ENCODE measurements around the gene RBM6.
"Not testable (repeated sequence)": the region's sequence is repeated elsewhere in the genome, so short reads cannot be mapped to it uniquely, and the experiment has no call there.

RBM6 gene

GRCh38 chr3:49904448-49904847, 35.5 kb upstream of the RBM6 start:
- not testable (repeated sequence) for H3K4me3 ChIP-seq (ENCODE audit: low read depth, low read length); H3K36me3 ChIP-seq (ENCODE audit: control insufficient read depth, insufficient read depth, low read length); H3K27ac ChIP-seq (ENCODE audit: low read depth, low read length); H3K9ac ChIP-seq (ENCODE audit: low read depth, low read length); H3K9me3 ChIP-seq (ENCODE audit: control insufficient read depth, insufficient read depth, low read length)
- Histone ChIP-seq H3K4me1 (ENCODE audit: control insufficient read depth, insufficient read depth, low read length) (peaks cover 28% of the 10 kb centered on the region), H3K27me3 (ENCODE audit: control insufficient read depth, insufficient read depth, low read length) (peaks cover 10% of the 10 kb centered on the region)

GRCh38 chr3:49906073-49906743, 33.7 kb upstream of the RBM6 start:
- H3K9ac ChIP-seq (ENCODE audit: low read depth, low read length) = no peak overlapping the region
- H3K36me3 ChIP-seq (ENCODE audit: control insufficient read depth, insufficient read depth, low read length) = no peaks in the 10 kb centered on the region
- H3K27ac ChIP-seq (ENCODE audit: low read depth, low read length) = no peak overlapping the region
- no peaks in the 10 kb centered on the region for H3K9me3 ChIP-seq (ENCODE audit: control insufficient read depth, insufficient read depth, low read length)
- peaks cover 15% of the 10 kb centered on the region for H3K27me3 ChIP-seq (ENCODE audit: control insufficient read depth, insufficient read depth, low read length)
- peaks cover 40% of the 10 kb centered on the region for H3K4me1 ChIP-seq (ENCODE audit: control insufficient read depth, insufficient read depth, low read length)
- H3K4me3 ChIP-seq (ENCODE audit: low read depth, low read length) = no peak overlapping the region

GRCh38 chr3:49908373-49909199, 31.4 kb upstream of the RBM6 start:
- H3K36me3 ChIP-seq (ENCODE audit: control insufficient read depth, insufficient read depth, low read length) = no peaks in the 10 kb centered on the region
- H3K9me3 ChIP-seq (ENCODE audit: control insufficient read depth, insufficient read depth, low read length) = no peaks in the 10 kb centered on the region
- no peak overlapping the region for H3K27ac ChIP-seq (ENCODE audit: low read depth, low read length)
- H3K27me3 ChIP-seq (ENCODE audit: control insufficient read depth, insufficient read depth, low read length) = peaks cover 12% of the 10 kb centered on the region
- peaks cover 38% of the 10 kb centered on the region for H3K4me1 ChIP-seq (ENCODE audit: control insufficient read depth, insufficient read depth, low read length)
- H3K4me3 ChIP-seq (ENCODE audit: low read depth, low read length) = no peak overlapping the region
- no peak overlapping the region for H3K9ac ChIP-seq (ENCODE audit: low read depth, low read length)

- Histone ChIP-seq H3K4me1 (ENCODE audit: control insufficient read depth, insufficient read depth, low read length) (peaks cover 34% of the 10 kb centered on the region), H3K27ac (ENCODE audit: low read depth, low read length) (no peak overlapping the region), H3K4me3 (ENCODE audit: low read depth, low read length) (peak overlapping the region; percentile 50), H3K9me3 (ENCODE audit: control insufficient read depth, insufficient read depth, low read length) (no peaks in the 10 kb centered on the region), H3K9ac (ENCODE audit: low read depth, low read length) (no peak overlapping the region), H3K36me3 (ENCODE audit: control insufficient read depth, insufficient read depth, low read length) (no peaks in the 10 kb centered on the region), H3K27me3 (ENCODE audit: control insufficient read depth, insufficient read depth, low read length) (peaks cover 12% of the 10 kb centered on the region)
Observed at GRCh38 chr3:49910409-49911123, 29.4 kb upstream of the RBM6 start.

GRCh38 chr3:49911124-49911420, 28.9 kb upstream of the RBM6 start:
- Histone ChIP-seq H3K9me3 (ENCODE audit: control insufficient read depth, insufficient read depth, low read length) (no peaks in the 10 kb centered on the region), H3K4me1 (ENCODE audit: control insufficient read depth, insufficient read depth, low read length) (peaks cover 29% of the 10 kb centered on the region), H3K27ac (ENCODE audit: low read depth, low read length) (no peak overlapping the region), H3K27me3 (ENCODE audit: control insufficient read depth, insufficient read depth, low read length) (peaks cover 12% of the 10 kb centered on the region), H3K36me3 (ENCODE audit: control insufficient read depth, insufficient read depth, low read length) (no peaks in the 10 kb centered on the region), H3K9ac (ENCODE audit: low read depth, low read length) (no peak overlapping the region), H3K4me3 (ENCODE audit: low read depth, low read length) (peak overlapping the region; percentile 50; the same call in 1 of the 2 replicates)

- Histone ChIP-seq H3K36me3 (ENCODE audit: control insufficient read depth, insufficient read depth, low read length) (no peaks in the 10 kb centered on the region), H3K4me1 (ENCODE audit: control insufficient read depth, insufficient read depth, low read length) (peaks cover 25% of the 10 kb centered on the region), H3K9me3 (ENCODE audit: control insufficient read depth, insufficient read depth, low read length) (no peaks in the 10 kb centered on the region), H3K9ac (ENCODE audit: low read depth, low read length) (no peak overlapping the region), H3K4me3 (ENCODE audit: low read depth, low read length) (no peak overlapping the region), H3K27me3 (ENCODE audit: control insufficient read depth, insufficient read depth, low read length) (peaks cover 12% of the 10 kb centered on the region), H3K27ac (ENCODE audit: low read depth, low read length) (no peak overlapping the region)
Observed at GRCh38 chr3:49911611-49912010, 28.3 kb upstream of the RBM6 start.

- peaks cover 24% of the 10 kb centered on the region for H3K4me1 ChIP-seq (ENCODE audit: control insufficient read depth, insufficient read depth, low read length)
- no peaks in the 10 kb centered on the region for H3K36me3 ChIP-seq (ENCODE audit: control insufficient read depth, insufficient read depth, low read length)
- H3K27me3 ChIP-seq (ENCODE audit: control insufficient read depth, insufficient read depth, low read length) = peaks cover 12% of the 10 kb centered on the region
- no peak overlapping the region for H3K27ac ChIP-seq (ENCODE audit: low read depth, low read length)
- no peak overlapping the region for H3K4me3 ChIP-seq (ENCODE audit: low read depth, low read length)
- no peak overlapping the region for H3K9ac ChIP-seq (ENCODE audit: low read depth, low read length)
- H3K9me3 ChIP-seq (ENCODE audit: control insufficient read depth, insufficient read depth, low read length) = no peaks in the 10 kb centered on the region
Observed at GRCh38 chr3:49912881-49913281, 27.1 kb upstream of the RBM6 start.

- no peaks in the 10 kb centered on the region for H3K36me3 ChIP-seq (ENCODE audit: control insufficient read depth, insufficient read depth, low read length)
- peaks cover 13% of the 10 kb centered on the region for H3K4me1 ChIP-seq (ENCODE audit: control insufficient read depth, insufficient read depth, low read length)
- no peaks in the 10 kb centered on the region; the same call in 1 of the 2 replicates for H3K27me3 ChIP-seq (ENCODE audit: control insufficient read depth, insufficient read depth, low read length)
- no peak overlapping the region for H3K4me3 ChIP-seq (ENCODE audit: low read depth, low read length)
- H3K9ac ChIP-seq (ENCODE audit: low read depth, low read length) = no peak overlapping the region
- no peak overlapping the region for H3K27ac ChIP-seq (ENCODE audit: low read depth, low read length)
- H3K9me3 ChIP-seq (ENCODE audit: control insufficient read depth, insufficient read depth, low read length) = no peaks in the 10 kb centered on the region
Observed at GRCh38 chr3:49914906-49915305, 25.0 kb upstream of the RBM6 start.

GRCh38 chr3:49916686-49917085, 23.3 kb upstream of the RBM6 start:
- Histone ChIP-seq H3K4me1 (ENCODE audit: control insufficient read depth, insufficient read depth, low read length) (no peaks in the 10 kb centered on the region), H3K27me3 (ENCODE audit: control insufficient read depth, insufficient read depth, low read length) (no peaks in the 10 kb centered on the region), H3K9me3 (ENCODE audit: control insufficient read depth, insufficient read depth, low read length) (no peaks in the 10 kb centered on the region), H3K27ac (ENCODE audit: low read depth, low read length) (no peak overlapping the region), H3K36me3 (ENCODE audit: control insufficient read depth, insufficient read depth, low read length) (no peaks in the 10 kb centered on the region), H3K9ac (ENCODE audit: low read depth, low read length) (no peak overlapping the region), H3K4me3 (ENCODE audit: low read depth, low read length) (no peak overlapping the region)

- not testable (repeated sequence) for H3K27me3 ChIP-seq (ENCODE audit: control insufficient read depth, insufficient read depth, low read length); H3K9me3 ChIP-seq (ENCODE audit: control insufficient read depth, insufficient read depth, low read length); H3K4me3 ChIP-seq (ENCODE audit: low read depth, low read length); H3K36me3 ChIP-seq (ENCODE audit: control insufficient read depth, insufficient read depth, low read length); H3K4me1 ChIP-seq (ENCODE audit: control insufficient read depth, insufficient read depth, low read length); H3K9ac ChIP-seq (ENCODE audit: low read depth, low read length); H3K27ac ChIP-seq (ENCODE audit: low read depth, low read length)
Observed at GRCh38 chr3:49917806-49918590, 22.0 kb upstream of the RBM6 start.
